ENCODE measurements around the gene ZNHIT6.

- TF ChIP-seq CTCF (IDR thresholded peaks at IDR 0.05) (no peak), POLR2A (IDR thresholded peaks at IDR 0.05) (no peak)
Observed at GRCh38 chr1:85683292-85684025, 24.8 kb downstream of the ZNHIT6 start.

All from esophagus squamous epithelium (tissue), 4 donors.